A549 (cell line): Measurements from ENCODE around the gene BPGM.

Experiments
- CBX2 ChIP-seq: fragments of 200-600 bp; sonication (generic); IDR thresholded peaks from 2 replicates; pipeline ENCODE4 v1.6.1; 2016; ENCODE audit warnings: low read depth, mild to moderate bottlenecking, borderline replicate concordance
- HDAC2 ChIP-seq: fragments of 200-600 bp; sonication (generic); IDR thresholded peaks from 2 replicates; pipeline ENCODE4 v1.6.1; 2016
- KDM5A ChIP-seq: fragments of 200-600 bp; sonication (generic); IDR thresholded peaks from 2 replicates; pipeline ENCODE4 v1.6.1; 2016; ENCODE audit warnings: antibody characterized with exemption, mild to moderate bottlenecking
- POLR2AphosphoS2 ChIP-seq: conservative IDR thresholded peaks from 2 replicates; pipeline ENCODE4 v1.6.1; 2012; ENCODE audit warnings: low read length, improper control_type of control experiment, inconsistent platforms
- RAD21 ChIP-seq, 2 experiments: fragments of >200 bp in 1 of 2; sonication (Bioruptor Twin) in 1 of 2; formaldehyde crosslinking in 1 of 2; IDR thresholded peaks in 1 of 2; conservative IDR thresholded peaks in 1 of 2; 2 replicates in 1 of 2; 3 replicates in 1 of 2; pipeline ENCODE4 v1.6.1; 2012 to 2018; ENCODE audit warnings: inconsistent platforms in 1 of 2
- TF ChIP-seq, protein P1 (sequence below): IDR thresholded peaks from 2 replicates; pipeline ENCODE4 v1.6.1; 2012; ENCODE audit warnings: low read depth, borderline replicate concordance
- TF ChIP-seq, protein P2 (sequence below): fragments of >200 bp; sonication (Bioruptor Twin); formaldehyde crosslinking; IDR thresholded peaks from 3 replicates; pipeline ENCODE4 v1.5.1; 2016
- TF ChIP-seq, protein P3 (sequence below): IDR thresholded peaks from 2 replicates; pipeline ENCODE4 v1.6.1; 2012

DNA sequence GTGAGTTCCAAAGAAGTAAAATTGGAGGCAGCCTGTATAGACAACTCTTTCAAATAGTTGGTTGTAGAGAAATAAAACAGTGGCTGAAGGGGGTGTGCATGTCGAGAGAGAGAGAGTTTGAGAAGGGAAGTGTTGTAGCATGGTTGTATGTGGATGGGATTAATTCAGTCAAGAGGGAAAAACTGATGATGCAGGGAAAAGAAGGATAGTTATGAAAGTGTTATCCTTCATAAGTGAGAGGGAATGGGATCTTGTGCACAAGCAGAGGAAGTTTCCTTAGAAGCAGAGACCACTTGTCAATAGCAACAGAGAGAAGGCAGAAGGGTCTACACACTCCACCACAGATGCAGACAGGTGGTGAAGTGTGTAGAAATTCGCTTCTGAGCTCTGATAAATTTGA, 30.0 kb upstream of the BPGM start:
- TF ChIP-seq CBX2 (no peak), RAD21 (conservative IDR thresholded peaks at IDR 0.05 in 1 of 2, IDR thresholded peaks at IDR 0.05 in 1 of 2) (no peak), KDM5A (no peak), POLR2AphosphoS2 (no peak), HDAC2 (no peak)
- TF ChIP-seq, protein P1, sequence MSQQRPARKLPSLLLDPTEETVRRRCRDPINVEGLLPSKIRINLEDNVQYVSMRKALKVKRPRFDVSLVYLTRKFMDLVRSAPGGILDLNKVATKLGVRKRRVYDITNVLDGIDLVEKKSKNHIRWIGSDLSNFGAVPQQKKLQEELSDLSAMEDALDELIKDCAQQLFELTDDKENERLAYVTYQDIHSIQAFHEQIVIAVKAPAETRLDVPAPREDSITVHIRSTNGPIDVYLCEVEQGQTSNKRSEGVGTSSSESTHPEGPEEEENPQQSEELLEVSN: no peak
- TF ChIP-seq, protein P2, sequence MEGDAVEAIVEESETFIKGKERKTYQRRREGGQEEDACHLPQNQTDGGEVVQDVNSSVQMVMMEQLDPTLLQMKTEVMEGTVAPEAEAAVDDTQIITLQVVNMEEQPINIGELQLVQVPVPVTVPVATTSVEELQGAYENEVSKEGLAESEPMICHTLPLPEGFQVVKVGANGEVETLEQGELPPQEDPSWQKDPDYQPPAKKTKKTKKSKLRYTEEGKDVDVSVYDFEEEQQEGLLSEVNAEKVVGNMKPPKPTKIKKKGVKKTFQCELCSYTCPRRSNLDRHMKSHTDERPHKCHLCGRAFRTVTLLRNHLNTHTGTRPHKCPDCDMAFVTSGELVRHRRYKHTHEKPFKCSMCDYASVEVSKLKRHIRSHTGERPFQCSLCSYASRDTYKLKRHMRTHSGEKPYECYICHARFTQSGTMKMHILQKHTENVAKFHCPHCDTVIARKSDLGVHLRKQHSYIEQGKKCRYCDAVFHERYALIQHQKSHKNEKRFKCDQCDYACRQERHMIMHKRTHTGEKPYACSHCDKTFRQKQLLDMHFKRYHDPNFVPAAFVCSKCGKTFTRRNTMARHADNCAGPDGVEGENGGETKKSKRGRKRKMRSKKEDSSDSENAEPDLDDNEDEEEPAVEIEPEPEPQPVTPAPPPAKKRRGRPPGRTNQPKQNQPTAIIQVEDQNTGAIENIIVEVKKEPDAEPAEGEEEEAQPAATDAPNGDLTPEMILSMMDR: no peak
- TF ChIP-seq, protein P3, sequence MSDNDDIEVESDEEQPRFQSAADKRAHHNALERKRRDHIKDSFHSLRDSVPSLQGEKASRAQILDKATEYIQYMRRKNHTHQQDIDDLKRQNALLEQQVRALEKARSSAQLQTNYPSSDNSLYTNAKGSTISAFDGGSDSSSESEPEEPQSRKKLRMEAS: no peak
